Central memory CD4-positive, alpha-beta T cell (primary cell): ENCODE results near the gene PTPN12.
A peak's percentile ranks its signal among the peaks of the same experiment; 100 is the strongest.
"Not testable (repeated sequence)": the region's sequence is repeated elsewhere in the genome, so short reads cannot be mapped to it uniquely, and the experiment has no call there.

Source experiments
- DNase-seq: peaks from one replicate; pipeline ENCODE4 v3.0.0; 2022

The PTPN12 gene

DNA sequence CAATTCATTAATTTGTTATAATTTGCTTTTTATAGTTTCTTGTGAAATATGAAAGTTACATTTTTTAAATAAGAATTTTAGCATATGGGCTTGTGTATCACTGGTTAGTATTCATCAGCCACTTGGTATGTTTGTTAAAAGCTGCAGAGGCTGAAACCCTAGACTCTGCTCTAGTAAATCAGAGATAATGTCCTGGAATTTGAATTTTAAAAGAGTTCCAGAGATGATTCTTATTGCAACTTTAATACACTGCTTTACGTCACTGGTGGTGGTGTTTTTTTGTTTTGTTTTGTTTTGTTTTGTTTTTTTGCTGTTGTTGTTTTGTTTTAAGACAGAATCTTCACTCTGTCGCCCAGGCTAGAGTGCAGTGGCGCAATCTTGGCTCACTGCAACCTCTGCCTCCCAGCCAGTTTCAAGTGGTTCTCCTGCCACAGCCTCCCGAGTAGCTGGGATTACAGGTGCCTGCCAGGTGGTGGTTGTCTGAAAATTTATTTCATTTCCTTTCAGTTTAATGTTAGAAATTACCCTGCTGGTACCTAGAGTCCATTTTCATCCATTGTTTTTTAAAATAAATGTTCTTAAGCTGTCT is 43.8 kb downstream of the PTPN12 start:
- DNase-seq, result no peak

DNA sequence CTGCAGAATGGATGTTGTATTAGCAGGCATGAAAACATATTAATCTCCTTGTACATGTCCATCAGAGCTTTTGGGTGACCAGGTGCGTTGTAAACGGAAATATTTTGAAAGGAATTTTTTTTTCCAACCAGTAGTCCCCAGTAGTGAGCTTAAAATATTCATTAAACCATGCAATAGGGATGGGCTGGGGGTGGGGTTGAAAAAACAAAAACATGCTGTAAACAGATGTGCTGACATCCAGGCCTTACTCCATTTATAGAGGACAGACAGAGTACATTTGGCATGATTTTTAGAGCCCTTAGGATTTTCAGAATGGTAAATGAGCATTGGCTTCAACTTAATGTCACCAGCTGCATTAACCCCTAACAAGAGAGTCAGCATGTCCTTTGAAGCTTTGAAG is 50.2 kb downstream of the PTPN12 start:
- no peak for DNase-seq

DNA sequence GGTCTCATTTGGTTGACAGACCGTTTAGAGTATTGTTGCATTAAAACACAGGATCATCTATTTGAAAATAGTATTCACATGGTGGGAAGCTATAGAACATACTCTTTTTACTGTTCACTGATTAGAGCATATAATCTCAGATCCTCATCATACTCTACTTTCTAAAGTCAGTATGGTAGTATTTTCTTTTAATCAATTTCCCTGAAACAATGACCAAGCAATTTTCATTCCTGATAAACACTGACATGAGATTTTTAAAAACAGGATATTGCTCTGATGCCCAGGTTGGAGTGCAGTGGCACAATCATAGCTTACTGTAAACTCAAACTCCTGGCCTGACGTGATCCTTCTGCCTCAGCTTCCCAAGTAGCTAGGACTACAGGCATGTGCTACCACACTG is 63.9 kb downstream of the PTPN12 start:
- DNase-seq, result no peak

DNA sequence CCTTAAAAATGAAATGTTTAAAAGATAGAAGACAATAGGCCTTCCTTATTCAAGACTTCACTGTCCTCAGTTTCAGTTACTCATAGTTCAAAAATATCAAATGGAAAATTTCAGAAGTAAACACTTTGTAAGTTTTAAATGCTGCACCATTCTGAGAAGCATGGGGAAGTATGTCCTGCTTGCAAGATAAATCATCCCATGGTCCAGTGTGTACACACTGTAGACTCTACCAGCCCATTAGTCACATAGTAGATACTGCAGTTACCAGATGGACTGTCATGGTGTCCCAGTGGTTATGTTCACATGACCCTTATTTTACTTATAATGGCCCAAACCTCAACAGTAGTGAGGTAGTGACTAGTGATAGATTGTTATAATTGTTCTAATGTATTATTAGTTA is 69.5 kb downstream of the PTPN12 start:
- no peak for DNase-seq

DNA sequence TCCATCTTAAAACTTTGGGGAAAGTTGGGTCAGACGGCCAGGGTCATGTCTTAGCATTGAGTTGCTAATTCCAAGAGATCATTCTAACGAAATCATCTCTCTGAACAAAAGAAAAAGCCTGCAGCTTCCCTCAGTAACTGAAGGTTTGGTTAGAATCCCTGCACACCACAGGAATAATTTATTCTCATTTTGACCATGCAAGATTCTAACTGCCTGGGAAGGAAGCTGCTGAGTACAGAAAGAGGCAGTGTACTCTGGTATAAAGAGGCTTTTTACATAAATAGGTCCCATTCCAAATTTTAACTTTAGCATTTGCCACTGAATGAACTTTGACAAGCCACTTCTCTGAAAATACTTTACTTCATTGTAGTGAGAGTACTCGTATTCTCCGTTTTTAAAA is 82.2 kb downstream of the PTPN12 start:
- DNase-seq, result no peak

DNA sequence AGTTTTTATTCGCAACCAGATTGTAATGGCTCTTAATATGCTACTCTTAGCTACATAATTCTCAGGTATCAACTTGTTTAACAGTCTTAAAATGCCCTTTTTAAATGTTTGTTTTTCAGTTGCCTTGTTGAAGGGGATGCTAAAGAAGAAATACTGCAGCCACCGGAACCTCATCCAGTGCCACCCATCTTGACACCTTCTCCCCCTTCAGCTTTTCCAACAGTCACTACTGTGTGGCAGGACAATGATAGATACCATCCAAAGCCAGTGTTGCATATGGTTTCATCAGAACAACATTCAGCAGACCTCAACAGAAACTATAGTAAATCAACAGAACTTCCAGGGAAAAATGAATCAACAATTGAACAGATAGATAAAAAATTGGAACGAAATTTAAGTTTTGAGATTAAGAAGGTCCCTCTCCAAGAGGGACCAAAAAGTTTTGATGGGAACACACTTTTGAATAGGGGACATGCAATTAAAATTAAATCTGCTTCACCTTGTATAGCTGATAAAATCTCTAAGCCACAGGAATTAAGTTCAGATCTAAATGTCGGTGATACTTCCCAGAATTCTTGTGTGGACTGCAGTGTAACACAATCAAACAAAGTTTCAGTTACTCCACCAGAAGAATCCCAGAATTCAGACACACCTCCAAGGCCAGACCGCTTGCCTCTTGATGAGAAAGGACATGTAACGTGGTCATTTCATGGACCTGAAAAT is 89.7 kb downstream of the PTPN12 start:
- DNase-seq, result no peak

DNA sequence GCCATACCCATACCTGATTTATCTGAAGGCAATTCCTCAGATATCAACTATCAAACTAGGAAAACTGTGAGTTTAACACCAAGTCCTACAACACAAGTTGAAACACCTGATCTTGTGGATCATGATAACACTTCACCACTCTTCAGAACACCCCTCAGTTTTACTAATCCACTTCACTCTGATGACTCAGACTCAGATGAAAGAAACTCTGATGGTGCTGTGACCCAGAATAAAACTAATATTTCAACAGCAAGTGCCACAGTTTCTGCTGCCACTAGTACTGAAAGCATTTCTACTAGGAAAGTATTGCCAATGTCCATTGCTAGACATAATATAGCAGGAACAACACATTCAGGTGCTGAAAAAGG is 90.2 kb downstream of the PTPN12 start:
- no peak for DNase-seq

DNA sequence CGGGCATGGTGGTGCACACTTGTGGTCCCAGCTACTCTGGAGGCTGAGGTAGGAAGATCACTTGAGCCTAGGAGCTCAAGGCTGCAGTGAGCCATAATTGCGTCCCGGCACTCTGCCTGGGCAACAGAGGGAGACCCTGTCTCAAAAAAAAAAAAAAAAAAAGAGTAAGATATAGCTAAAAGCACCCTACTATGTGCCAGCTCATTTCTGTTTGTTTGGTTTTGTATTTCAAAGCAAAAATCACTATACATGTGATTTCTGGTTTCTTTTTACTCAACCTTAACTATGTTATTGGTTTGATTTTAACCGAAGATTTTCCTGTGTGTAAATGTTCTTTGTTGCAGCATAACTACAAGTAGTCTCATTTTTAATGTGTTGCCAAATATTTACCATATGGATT is 92.7 kb downstream of the PTPN12 start:
- DNase-seq, result no peak

DNA sequence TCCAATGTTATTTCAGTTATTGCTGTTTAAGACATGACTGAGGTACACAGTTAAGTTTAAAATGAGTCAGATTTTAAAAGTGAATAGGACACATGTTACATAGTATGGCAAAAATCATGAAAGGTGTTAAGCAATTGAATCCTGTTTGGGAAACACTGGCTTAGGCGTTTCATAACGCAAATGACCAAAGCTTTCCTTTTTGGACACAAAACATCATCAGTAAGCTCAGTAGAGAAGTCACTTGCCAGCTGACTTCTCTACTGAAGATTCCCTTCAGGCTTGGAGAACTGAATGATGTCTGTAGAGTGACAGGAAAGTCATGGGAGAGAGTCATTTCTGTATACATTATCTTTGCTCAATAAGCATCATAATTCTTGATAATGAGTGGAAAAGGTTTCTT is 94.7 kb downstream of the PTPN12 start:
- DNase-seq, result no peak

DNA sequence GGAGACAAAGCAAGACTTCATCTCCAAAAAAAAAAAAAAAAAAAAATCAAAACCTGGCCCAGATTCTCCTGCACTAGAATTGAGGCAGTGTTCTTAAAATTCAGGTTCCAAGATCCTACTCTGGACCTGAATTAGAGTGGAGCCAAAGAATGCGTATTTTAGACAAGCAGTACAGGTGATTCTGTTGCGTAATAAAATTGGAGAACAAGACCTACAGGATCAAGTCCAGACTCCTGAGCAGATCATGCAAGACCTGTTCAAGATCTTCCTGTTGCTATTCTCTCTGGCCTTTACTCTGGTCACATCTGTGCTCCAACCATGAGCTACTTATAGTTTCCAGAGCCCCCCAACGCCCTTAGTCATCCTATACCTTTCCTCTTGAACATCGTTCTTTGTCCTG is 107.7 kb downstream of the PTPN12 start:
- no peak for DNase-seq

DNA sequence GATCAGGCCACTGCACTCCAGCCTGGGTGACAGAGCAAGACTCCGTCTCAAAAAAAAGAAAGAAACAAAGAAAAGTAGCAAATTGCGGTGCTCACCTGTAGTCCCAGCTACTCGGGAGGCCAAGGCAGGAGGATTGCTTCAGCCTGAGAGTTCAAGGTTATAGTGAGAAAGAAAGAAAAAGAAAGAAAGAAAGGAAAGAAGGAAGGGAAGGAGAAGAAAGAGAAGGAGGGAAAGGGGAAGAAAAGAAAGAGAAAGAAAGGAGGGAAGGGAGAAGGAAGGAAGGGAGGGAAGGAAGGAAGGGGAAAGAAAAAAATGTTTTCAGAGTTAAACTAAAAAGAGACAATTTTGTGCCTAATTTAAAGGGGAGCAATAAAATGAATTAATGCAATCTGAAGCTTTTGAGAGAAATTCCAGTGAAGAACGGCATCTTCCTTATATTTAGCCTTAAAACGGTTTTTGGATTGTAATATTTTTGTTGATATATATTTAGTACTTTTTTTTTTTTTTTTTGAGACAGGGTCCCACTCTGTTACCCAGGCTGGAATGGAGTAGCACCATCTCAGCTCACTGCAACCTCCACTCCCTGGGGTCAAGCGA is 111.7 kb downstream of the PTPN12 start:
- DNase-seq, result no peak

DNA sequence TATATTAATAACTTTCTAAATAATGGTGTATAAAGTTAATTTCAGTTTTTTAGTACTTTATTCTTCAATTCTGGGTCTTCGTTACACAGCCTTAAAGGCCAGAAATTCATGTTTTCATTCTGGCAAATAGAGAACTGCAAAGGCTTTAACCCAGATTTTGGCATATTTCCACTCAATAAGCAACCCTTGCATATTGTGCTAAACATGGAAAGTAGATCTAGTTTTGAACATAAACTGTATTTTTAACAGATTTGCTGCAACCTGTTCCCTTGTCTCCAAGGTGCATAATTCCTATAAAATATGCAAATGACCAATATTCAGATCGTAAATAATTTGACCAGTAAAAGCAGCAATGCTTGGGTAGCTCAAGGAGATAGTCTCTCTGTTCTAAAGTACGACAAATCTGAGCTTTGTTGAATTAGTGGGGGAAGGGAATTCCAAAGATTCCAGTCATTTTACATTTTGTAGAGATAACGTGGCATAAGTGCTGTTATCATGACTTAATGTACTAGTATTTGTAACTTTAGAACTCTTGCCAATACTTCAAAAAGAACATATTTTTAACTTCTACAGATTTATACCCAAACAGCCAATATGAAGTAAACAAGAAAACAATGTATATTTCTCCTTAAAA is 112.7 kb downstream of the PTPN12 start:
- DNase-seq, result no peak

DNA sequence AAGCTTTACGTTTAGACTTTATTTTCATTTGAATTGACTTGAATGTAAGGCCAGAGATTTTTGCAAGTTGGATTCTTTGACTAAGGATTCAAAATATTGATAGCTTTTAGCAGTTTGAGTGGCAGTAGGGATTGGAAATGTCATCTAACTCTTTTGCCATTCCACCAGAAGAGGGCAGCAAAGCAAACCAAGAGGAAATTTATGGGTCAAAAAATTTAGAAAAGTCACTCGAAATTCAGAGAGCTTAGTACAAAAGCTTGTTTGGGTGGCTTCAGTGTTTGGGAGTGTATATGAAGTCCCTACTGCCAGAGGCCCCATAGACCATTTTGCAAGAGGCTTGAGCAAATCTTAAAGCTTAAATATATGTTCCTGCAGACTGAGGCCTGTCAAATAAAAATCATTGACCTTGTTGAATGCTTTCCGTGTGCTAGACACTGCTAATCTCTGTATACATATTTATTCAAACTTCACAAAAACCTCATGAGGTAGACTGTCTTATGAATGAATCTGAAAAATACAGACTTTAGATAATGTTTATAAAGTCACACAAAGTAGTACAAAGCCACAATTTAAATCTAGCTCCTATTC is 114.6 kb downstream of the PTPN12 start:
- peak; percentile 28 for DNase-seq

DNA sequence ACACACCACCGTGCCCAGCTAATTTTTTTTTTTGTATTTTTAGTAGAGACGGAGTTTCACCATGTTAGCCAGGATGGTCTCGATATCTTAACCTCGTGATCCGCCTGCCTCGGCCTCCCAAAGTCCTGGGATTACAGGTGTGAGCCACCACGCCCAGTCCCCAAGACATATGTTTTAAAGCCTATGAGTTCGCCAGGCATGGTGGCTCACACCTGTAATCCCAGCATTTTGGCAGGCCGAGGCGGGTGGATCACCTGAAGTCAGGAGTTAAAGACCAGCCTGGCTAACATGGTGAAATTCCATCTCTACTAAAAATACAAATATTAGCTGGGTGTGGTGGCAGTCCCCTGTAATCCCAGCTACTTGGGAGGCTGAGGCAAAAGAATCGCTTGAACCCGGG is 115.7 kb downstream of the PTPN12 start:
- DNase-seq, result not testable (repeated sequence)

DNA sequence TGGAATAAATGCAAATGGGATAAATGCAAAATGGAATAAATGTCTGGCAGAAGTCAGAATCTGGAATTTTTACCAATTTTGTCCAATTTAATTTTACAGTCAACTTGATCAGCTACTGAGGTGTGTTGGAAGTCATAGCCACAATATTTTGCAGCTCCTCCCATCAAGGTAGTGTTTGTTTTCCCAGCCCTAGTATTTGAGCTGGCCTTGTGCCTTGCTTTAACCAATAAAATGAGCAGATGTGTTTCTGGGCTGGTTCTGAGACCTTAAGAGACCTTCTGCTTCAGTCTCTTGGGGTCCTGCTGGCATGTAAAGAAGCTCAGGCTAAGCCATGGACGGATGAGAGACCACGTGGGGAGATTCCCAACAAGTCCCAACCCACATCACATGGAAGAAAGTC is 116.5 kb downstream of the PTPN12 start:
- DNase-seq, result no peak

DNA sequence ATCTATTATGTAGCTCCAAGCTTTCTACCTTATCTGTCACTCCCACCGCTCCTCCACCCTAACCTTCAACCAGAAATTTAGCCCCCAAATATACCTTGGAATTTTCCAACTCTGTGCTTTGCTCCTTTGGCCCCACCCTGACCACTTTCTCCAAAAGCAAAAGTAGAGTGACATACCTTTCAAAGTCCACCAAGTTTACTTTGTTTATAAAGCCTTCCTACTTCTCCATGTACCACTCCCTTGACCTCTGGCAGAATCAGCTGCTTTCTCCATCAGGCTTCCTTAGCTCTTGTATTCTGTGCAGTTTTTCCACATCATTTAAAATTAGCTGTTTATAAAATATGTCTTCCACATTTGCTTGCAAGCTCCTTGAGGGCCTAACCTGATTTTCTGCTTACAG is 118.3 kb downstream of the PTPN12 start:
- DNase-seq, result no peak

DNA sequence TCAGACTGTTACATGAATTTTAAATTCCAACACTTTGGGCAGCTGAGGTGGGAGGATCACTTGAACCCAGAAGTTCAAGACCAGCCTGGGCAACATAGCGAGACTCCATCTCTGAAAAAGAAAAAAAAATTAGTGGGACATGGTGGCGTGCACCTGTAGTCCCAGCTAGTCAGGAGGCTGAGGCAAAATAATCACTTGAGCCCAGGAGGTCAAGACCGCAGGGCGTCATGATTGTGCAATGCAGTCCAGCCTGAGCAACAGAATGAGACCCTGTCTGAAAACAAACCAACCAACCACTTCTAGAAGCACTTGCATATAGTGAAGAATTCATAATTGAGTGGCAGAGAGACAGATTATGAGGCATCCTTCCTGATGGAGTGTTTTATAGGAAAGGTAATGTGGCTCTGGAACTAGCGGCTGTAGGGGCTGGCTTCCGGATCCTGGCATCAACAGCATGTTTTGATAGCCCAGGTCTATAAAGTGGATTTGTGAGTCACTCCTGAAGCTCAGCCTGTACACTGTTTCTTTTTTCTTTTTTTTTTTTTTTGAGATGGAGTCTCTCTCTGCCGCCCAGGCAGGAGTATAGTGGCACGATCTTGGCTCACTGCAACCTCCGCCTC is 118.9 kb downstream of the PTPN12 start:
- no peak for DNase-seq

DNA sequence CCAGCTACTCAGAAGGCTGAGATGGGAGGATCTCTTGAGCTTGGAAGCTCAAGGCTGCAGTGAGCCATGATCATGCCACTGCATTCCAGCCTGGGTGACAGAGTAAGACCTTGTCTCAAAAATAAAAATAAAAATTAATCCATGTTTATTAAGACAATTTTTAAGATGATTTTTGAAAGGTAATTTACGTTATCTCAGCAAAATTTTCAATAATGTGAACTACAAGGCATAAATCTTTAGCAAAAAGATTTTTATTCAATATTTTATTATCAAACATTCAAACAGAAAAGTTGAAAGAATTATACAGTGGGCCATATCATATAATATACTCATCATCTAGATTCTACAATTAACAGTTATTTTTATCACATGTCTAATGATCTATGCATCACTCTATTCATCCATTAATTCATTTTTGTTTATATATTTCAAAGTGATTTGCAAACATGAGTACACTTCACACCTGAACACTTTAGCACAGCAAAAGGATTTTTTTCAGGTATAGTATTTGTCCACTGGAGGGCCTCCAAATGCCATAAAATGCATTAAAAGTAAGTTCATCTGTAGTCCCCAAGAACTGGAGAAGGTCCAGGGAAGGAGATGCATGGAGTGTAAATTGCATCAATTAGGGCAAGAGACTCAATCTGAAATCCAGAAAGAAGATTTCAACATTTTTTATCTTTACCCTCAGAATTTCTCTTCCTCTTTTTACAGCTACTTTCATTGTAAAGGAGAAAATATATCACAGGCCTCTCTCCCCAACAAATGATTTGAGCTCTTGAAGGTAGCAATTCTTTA is 120.5 kb downstream of the PTPN12 start:
- DNase-seq, result peak; percentile 39

DNA sequence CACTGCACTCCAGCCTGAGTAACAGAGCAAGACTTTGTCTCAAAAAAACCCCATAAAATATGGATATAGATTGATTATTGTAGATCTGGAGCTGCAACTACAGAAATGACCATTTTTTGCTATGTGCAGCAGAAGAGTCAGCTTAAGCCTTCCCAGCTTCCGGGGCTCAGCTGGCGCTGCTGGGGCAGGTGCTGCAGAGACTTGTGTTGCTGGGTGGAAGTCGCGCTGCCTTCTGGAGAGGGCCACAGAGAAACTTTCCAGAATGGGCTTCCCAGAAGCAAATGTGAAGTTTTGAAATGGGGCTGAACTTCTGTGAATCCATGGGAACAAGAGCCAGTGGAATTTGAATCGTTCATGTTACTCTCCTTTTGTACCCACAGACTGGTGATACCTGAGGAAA is 121.8 kb downstream of the PTPN12 start:
- DNase-seq, result no peak

DNA sequence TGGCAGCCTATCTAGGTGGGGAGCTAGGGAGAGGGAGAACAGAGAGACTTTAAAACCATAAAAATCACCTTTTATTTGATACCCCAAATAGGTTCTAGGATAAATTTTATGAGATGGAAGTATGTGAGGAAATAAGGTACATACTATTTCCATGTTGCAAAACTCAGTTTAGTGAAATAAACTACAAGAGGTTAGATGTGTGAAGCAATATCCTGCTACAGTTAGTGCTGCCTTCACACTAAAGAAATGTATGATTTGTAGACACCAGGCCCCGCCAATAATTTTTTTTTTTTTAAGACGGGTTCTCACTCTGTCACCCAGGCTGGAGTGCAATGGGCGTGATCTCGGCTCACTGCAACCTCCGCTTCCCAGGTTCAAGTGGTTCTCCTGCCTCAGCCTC is 124.7 kb downstream of the PTPN12 start:
- no peak for DNase-seq

DNA sequence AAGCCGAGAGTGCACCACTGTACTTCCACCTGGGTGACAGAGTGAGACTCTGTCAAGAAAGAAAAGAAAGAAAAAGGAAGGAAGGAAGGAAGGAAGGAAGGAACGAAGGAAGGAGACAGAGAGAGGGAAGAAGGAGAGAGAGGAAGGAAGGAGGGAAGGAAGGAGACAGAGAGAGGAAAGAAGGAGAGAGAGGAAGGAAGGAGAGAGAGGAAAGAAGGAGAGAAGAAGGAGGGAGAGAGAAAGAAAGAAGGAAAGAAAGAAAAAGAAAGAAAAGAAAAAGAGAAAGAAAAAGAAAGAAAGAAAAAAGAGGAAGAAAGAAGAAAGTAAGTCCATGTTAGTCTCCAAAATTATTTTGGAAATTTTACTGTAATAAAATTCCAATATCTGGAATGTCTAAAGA is 125.8 kb downstream of the PTPN12 start:
- DNase-seq, result no peak

DNA sequence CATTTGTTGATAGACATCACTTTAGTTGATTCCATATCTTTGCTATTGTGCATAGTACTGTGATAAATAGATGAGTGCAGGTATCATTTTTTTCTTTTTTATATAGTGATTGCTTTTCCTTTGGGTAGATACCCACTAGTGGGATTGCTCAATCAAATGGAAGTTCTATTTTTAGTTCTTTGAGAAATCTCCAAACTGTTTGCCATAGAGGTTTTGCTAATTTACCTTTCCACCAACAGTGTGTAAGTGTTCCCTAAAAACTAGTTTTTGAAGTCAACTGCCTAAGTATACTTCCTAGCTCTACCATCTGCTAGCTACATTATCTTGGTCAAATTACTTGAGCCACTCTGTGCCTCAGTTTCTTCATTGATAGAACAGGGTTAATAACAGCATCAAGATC is 127.6 kb downstream of the PTPN12 start:
- no peak for DNase-seq

DNA sequence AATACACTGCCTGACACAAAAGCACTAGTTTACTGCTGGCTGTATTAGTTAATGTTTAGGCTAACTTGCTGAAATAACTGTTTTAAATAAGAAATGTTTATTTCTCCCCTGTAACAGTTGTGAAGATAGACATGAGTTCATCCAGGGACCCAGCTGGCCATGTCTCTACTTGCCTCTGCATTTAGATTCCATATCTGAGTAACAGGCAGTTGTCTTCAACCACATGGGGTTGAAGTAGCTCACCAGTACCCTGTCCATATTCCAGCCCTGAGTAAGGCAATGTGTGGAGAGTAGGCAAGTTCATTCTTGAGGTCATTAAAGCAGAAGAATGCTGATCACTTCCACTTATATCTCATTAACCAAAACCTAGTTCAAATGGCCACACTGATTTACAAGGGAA is 128.1 kb downstream of the PTPN12 start:
- DNase-seq, result no peak
